Mesendoderm (in vitro differentiated cells): ENCODE results near the gene EDEM1. TPM values are rescaled to one million over a fixed set of nuclear protein-coding genes. Genes with fewer than 3 reads are reported as not detected.

Experiments used
- DNase-seq: peaks from one replicate; pipeline ENCODE4 v3.0.0; 2013
- H2AK5ac ChIP-seq: 2 replicates; pipeline ENCODE4 v1.6.1; 2013; ENCODE audit warnings: low read length, inconsistent platforms
- H2BK120ac ChIP-seq: 2 replicates; pipeline ENCODE4 v1.6.1; 2013; ENCODE audit warnings: low read depth, mild to moderate bottlenecking, low read length, moderate library complexity, mixed read lengths
- H2BK15ac ChIP-seq: replicated peaks from 2 replicates; pipeline ENCODE4 v1.6.1; 2013; ENCODE audit warnings: low read depth, mild to moderate bottlenecking, moderate library complexity
- H2BK5ac ChIP-seq: 2 replicates; pipeline ENCODE4 v1.6.1; 2013; ENCODE audit warnings: low read length, inconsistent platforms
- H3K18ac ChIP-seq: 2 replicates; pipeline ENCODE4 v1.6.1; 2013; ENCODE audit warnings: mild to moderate bottlenecking, low read length, mixed read lengths
- H3K23ac ChIP-seq: one replicate; pipeline ENCODE4 v1.6.1; 2013; ENCODE audit warnings: low read length
- H3K27ac ChIP-seq: 2 replicates; pipeline ENCODE4 v1.5.1; 2013; ENCODE audit warnings: low read depth, mild to moderate bottlenecking, inconsistent platforms, low read length, moderate library complexity
- H3K27me3 ChIP-seq: 2 replicates; pipeline ENCODE4 v1.6.1; 2013; ENCODE audit warnings: low read length, control low read depth, mild to moderate bottlenecking, inconsistent platforms; ENCODE audit not compliant: insufficient read depth, poor library complexity
- H3K36me3 ChIP-seq: 2 replicates; pipeline ENCODE4 v1.6.1; 2013; ENCODE audit warnings: low read length, inconsistent platforms; ENCODE audit not compliant: control insufficient read depth, insufficient read depth
- H3K4ac ChIP-seq: one replicate; pipeline ENCODE4 v1.6.1; 2013; ENCODE audit warnings: low read depth, mild to moderate bottlenecking, low read length, moderate library complexity
- H3K4me1 ChIP-seq: 2 replicates; pipeline ENCODE4 v1.6.1; 2013; ENCODE audit warnings: low read depth, low read length, inconsistent platforms; ENCODE audit not compliant: control insufficient read depth
- H3K4me2 ChIP-seq: 2 replicates; pipeline ENCODE4 v1.6.1; 2013; ENCODE audit warnings: low read length
- H3K4me3 ChIP-seq: 2 replicates; pipeline ENCODE4 v1.5.1; 2013; ENCODE audit warnings: mild to moderate bottlenecking, low read length
- H3K56ac ChIP-seq: one replicate; pipeline ENCODE4 v1.6.1; 2013; ENCODE audit warnings: low read length
- H3K79me1 ChIP-seq: 2 replicates; pipeline ENCODE4 v1.6.1; 2013; ENCODE audit warnings: low read length, inconsistent platforms
- H3K79me2 ChIP-seq: 2 replicates; pipeline ENCODE4 v1.6.1; 2013; ENCODE audit warnings: mild to moderate bottlenecking, low read length; ENCODE audit not compliant: control insufficient read depth, insufficient read depth
- H3K9ac ChIP-seq: 2 replicates; pipeline ENCODE4 v1.6.1; 2013; ENCODE audit warnings: low read length, inconsistent platforms
- H4K5ac ChIP-seq: one replicate; pipeline ENCODE4 v1.6.1; 2013; ENCODE audit warnings: low read length
- H4K8ac ChIP-seq: one replicate; pipeline ENCODE4 v1.6.1; 2013; ENCODE audit warnings: low read depth, mild to moderate bottlenecking, control low read depth, low read length, moderate library complexity
- WGBS: extraction: QIAGEN DNeasy Blood & Tissue Kit; methylation state at CpG from one replicate; pipeline ENCODE4 v1.1.7; 2013; ENCODE audit warnings: low lambda C conversion rate, missing lambda C conversion rate; ENCODE audit not compliant: insufficient coverage; ENCODE audit errors: extremely low coverage; 5-methylcytosine and 5-hydroxymethylcytosine counted together
- polyA plus RNA-seq, 2 experiments: library from polyadenylated mRNA; stranded (reverse); fragments of 200-250 nt; gene quantifications; one replicate each; pipeline ENCODE4 v1.2.3, GENCODE V29; 2013

The EDEM1 gene
- polyA plus RNA-seq (2013, experiment 1 of 2) = 4.2 TPM
- 4.4 TPM for polyA plus RNA-seq (2013, experiment 2 of 2)

DNA sequence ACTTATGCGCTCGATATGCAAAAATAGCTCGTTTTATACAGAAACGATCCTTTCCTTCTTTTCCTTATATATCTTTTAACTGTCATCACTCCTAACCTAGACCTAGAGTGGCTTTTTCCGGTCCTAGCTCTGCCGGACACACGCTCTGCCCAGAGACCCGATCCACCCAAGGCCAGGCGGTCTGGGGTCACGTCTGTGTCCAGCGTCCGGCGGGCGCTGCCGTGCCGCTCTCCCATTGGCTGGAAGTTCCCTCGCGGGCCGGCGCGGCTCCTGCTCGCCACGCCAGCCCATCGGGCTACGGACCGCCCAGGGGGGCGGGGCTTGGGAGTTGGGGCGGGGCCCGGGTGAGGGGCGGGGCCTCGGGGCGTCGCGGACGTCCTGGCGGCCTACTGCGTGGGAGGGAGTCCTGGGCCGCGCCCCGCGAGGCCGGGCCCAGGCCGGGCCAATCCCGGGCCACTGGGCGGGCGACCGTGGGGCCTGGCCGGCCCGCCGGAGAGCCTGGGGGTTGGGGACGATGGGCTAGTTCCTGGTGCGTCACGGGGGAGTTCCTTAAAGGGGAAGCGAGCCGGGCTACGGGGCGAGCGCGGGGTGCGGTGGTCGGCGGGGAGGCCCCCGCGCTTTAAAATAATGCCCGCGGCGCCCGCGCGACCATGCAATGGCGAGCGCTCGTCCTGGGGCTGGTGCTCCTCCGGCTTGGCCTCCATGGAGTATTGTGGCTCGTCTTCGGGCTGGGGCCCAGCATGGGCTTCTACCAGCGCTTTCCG, at the start of gene EDEM1:
EDEM1 (plus strand) TSS at position 552 of the 764 bp plus-strand sequence; CDS start at position 651, 99 bp downstream.
- Histone ChIP-seq H3K9ac (peak within 1 kb of the TSS; percentile 95), H3K56ac (peak within 1 kb of the TSS; percentile 97), H2AK5ac (no peak within 1 kb of the TSS), H4K5ac (no peak within 1 kb of the TSS), H3K27ac (peak within 1 kb of the TSS; percentile 69), H4K8ac (no peak within 1 kb of the TSS), H3K4me2 (peak within 1 kb of the TSS; percentile 98), H3K79me1 (peaks cover 10% of the 10 kb centered on the region), H3K27me3 (no peaks in the 10 kb centered on the region), H3K36me3 (no peaks in the 10 kb centered on the region), H2BK120ac (peak within 1 kb of the TSS; percentile 39), H3K4me1 (peaks cover 8% of the 10 kb centered on the region), H3K4me3 (peak within 1 kb of the TSS; percentile 93), H2BK15ac (no peak within 1 kb of the TSS), H3K18ac (peak within 1 kb of the TSS; percentile 89), H3K23ac (peak within 1 kb of the TSS; percentile 74), H3K79me2 (peaks cover 19% of the 10 kb centered on the region), H3K4ac (peak within 1 kb of the TSS; percentile 97), H2BK5ac (no peak within 1 kb of the TSS)
- WGBS = no CpG with 5 or more reads among the region's 78 CpGs
- DNase-seq = peak; percentile 96

- H3K36me3 ChIP-seq = no peaks in the 10 kb centered on the region
Observed at GRCh38 chr3:5138214-5138981, 49.1 kb upstream of the EDEM1 start.

GRCh38 chr3:5140230-5140621, 47.3 kb upstream of the EDEM1 start:
- Histone ChIP-seq H4K8ac (no peak overlapping the region), H3K27me3 (no peaks in the 10 kb centered on the region), H3K4ac (no peak overlapping the region), H2BK15ac (no peak overlapping the region), H2BK5ac (no peak overlapping the region), H2AK5ac (no peak overlapping the region), H3K79me1 (peaks cover 27% of the 10 kb centered on the region), H3K27ac (no peak overlapping the region), H3K36me3 (no peaks in the 10 kb centered on the region), H3K18ac (no peak overlapping the region), H3K79me2 (peaks cover 52% of the 10 kb centered on the region), H3K4me2 (no peak overlapping the region), H3K9ac (no peak overlapping the region), H3K56ac (no peak overlapping the region), H2BK120ac (no peak overlapping the region), H4K5ac (no peak overlapping the region), H3K23ac (no peak overlapping the region), H3K4me3 (no peak overlapping the region), H3K4me1 (no peaks in the 10 kb centered on the region)
- WGBS = no CpG with 5 or more reads among the region's 4 CpGs
- DNase-seq = no peak

More at GRCh38 chr3:5138214-5138981, 49.1 kb upstream of the EDEM1 start:
- Histone ChIP-seq H3K27ac (no peak overlapping the region), H3K23ac (no peak overlapping the region), H3K4ac (no peak overlapping the region), H3K9ac (no peak overlapping the region), H2BK120ac (no peak overlapping the region), H3K4me2 (no peak overlapping the region), H2BK5ac (no peak overlapping the region), H3K56ac (no peak overlapping the region), H3K4me3 (no peak overlapping the region), H3K79me1 (peaks cover 24% of the 10 kb centered on the region), H3K79me2 (peaks cover 59% of the 10 kb centered on the region), H4K8ac (no peak overlapping the region), H2BK15ac (no peak overlapping the region), H3K27me3 (no peaks in the 10 kb centered on the region), H2AK5ac (no peak overlapping the region), H3K4me1 (no peaks in the 10 kb centered on the region), H4K5ac (no peak overlapping the region), H3K18ac (no peak overlapping the region)
- no peak for DNase-seq
- no CpG with 5 or more reads among the region's 5 CpGs for WGBS

DNA sequence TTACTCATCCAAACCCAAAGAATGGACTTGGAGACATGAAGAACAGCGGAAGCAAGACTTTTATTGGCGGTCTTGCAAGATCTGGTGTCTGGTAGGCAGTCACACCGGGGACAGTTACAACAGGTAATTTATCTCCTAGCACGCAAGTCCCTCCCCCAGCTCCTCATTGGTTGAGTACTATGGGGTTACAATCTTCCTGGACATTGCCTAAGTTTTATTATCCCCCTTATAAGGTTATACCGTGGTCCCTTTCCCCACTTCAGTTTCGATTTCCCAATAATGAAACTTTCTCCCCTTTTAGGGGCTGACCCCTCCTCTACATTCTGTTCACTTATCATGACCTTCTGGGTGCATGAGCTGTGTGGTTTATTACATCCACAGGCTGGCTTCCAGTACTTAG, 46.7 kb upstream of the EDEM1 start:
- no peak overlapping the region for H3K18ac ChIP-seq
- peaks cover 55% of the 10 kb centered on the region for H3K79me2 ChIP-seq
- H3K27me3 ChIP-seq = no peaks in the 10 kb centered on the region
- H3K4me2 ChIP-seq = no peak overlapping the region
- H3K79me1 ChIP-seq = peaks cover 27% of the 10 kb centered on the region
- H2BK15ac ChIP-seq = no peak overlapping the region
- no peak overlapping the region for H3K56ac ChIP-seq
- H2BK120ac ChIP-seq = no peak overlapping the region
- H4K5ac ChIP-seq = no peak overlapping the region
- H3K9ac ChIP-seq = no peak overlapping the region
- no peak overlapping the region for H3K27ac ChIP-seq
- H3K4me1 ChIP-seq = no peaks in the 10 kb centered on the region
- no peaks in the 10 kb centered on the region for H3K36me3 ChIP-seq
- DNase-seq = no peak
- H4K8ac ChIP-seq = no peak overlapping the region
- whole genome bisulfite sequencing = no CpG with 5 or more reads among the region's 6 CpGs
- H3K4ac ChIP-seq = no peak overlapping the region
- no peak overlapping the region for H2BK5ac ChIP-seq
- H2AK5ac ChIP-seq = no peak overlapping the region
- H3K23ac ChIP-seq = no peak overlapping the region
- no peak overlapping the region for H3K4me3 ChIP-seq

DNA sequence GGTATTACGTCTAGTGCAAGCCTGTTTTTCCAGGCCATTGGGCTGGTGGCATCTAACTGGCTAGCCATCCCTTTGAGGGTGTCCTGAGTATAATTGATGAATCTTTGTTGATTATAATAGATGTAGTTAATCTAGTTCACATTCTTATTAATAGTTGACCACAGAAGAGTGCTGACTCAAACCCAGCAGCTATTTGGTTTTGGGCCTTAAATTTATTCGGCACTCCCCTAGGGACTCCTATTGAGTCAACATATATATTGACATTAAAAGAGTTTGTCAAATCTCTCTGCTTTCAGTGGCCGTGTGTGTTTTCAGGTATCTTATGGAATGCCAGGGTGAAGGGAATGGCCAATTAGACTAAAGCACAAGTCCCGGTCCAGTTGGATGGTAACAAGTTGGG, 45.7 kb upstream of the EDEM1 start:
- DNase-seq = no peak
- Histone ChIP-seq H2BK15ac (no peak overlapping the region), H3K4me3 (no peak overlapping the region), H3K79me1 (peaks cover 30% of the 10 kb centered on the region), H3K27ac (no peak overlapping the region), H3K4ac (no peak overlapping the region), H3K9ac (no peak overlapping the region), H4K8ac (no peak overlapping the region), H3K18ac (no peak overlapping the region), H2BK120ac (no peak overlapping the region), H2BK5ac (no peak overlapping the region), H2AK5ac (no peak overlapping the region), H3K27me3 (no peaks in the 10 kb centered on the region), H3K4me2 (no peak overlapping the region), H3K4me1 (no peaks in the 10 kb centered on the region), H3K36me3 (no peaks in the 10 kb centered on the region), H3K23ac (no peak overlapping the region), H3K56ac (no peak overlapping the region), H4K5ac (no peak overlapping the region), H3K79me2 (peaks cover 56% of the 10 kb centered on the region)
- WGBS = no CpG with 5 or more reads among the region's 4 CpGs
